ENCODE data around the gene FOXN1.
"Not testable (repeated sequence)": the region's sequence is repeated elsewhere in the genome, so short reads cannot be mapped to it uniquely, and the experiment has no call there.

FOXN1 gene

GRCh38 chr17:28499684-28500357 is 6.3 kb upstream of the FOXN1 start:
- no peak for DNase-seq (ENCODE audit: low spot score)

- no peak for DNase-seq (ENCODE audit: low spot score)
Observed at GRCh38 chr17:28500712-28501379, 5.3 kb upstream of the FOXN1 start.

GRCh38 chr17:28501421-28502284 is 4.5 kb upstream of the FOXN1 start:
- DNase-seq (ENCODE audit: low spot score) = no peak

GRCh38 chr17:28503420-28503819 is 2.7 kb upstream of the FOXN1 start:
- DNase-seq (ENCODE audit: low spot score) = no peak

GRCh38 chr17:28506763-28507487 is 777 bp downstream of the FOXN1 start:
- DNase-seq (ENCODE audit: low spot score) = no peak

GRCh38 chr17:28507567-28508203 is 1.5 kb downstream of the FOXN1 start:
- no peak for DNase-seq (ENCODE audit: low spot score)

- no peak for DNase-seq (ENCODE audit: low spot score)
Observed at GRCh38 chr17:28508211-28508724, 2.1 kb downstream of the FOXN1 start.

GRCh38 chr17:28509789-28510188 is 3.6 kb downstream of the FOXN1 start:
- no peak for DNase-seq (ENCODE audit: low spot score)

GRCh38 chr17:28511858-28512461 is 5.8 kb downstream of the FOXN1 start:
- DNase-seq (ENCODE audit: low spot score) = no peak

- DNase-seq (ENCODE audit: low spot score) = no peak
Observed at GRCh38 chr17:28513476-28513875, 7.3 kb downstream of the FOXN1 start.

GRCh38 chr17:28514561-28515002 is 8.4 kb downstream of the FOXN1 start:
- DNase-seq (ENCODE audit: low spot score) = no peak

GRCh38 chr17:28515518-28515917 is 9.4 kb downstream of the FOXN1 start:
- no peak for DNase-seq (ENCODE audit: low spot score)

GRCh38 chr17:28518132-28518531 is 12.0 kb downstream of the FOXN1 start:
- no peak for DNase-seq (ENCODE audit: low spot score)

- DNase-seq (ENCODE audit: low spot score) = no peak
Observed at GRCh38 chr17:28518578-28518977, 12.4 kb downstream of the FOXN1 start.

GRCh38 chr17:28519236-28519635 is 13.1 kb downstream of the FOXN1 start:
- no peak for DNase-seq (ENCODE audit: low spot score)

- DNase-seq (ENCODE audit: low spot score) = no peak
Observed at GRCh38 chr17:28520687-28521086, 14.5 kb downstream of the FOXN1 start.

- no peak for DNase-seq (ENCODE audit: low spot score)
Observed at GRCh38 chr17:28521311-28522085, 15.3 kb downstream of the FOXN1 start.

- not testable (repeated sequence) for DNase-seq (ENCODE audit: low spot score)
Observed at GRCh38 chr17:28522281-28522680, 16.1 kb downstream of the FOXN1 start.

- no peak for DNase-seq (ENCODE audit: low spot score)
Observed at GRCh38 chr17:28523186-28523585, 17.0 kb downstream of the FOXN1 start.

GRCh38 chr17:28523876-28524275 is 17.7 kb downstream of the FOXN1 start:
- no peak for DNase-seq (ENCODE audit: low spot score)

Measured in hematopoietic multipotent progenitor cell treated with erythropoietin and hydrocortisone succinate and interleukin-3 and kit ligand, for 17 days (in vitro differentiated cells).